HG03378 (cell line): ENCODE data around the gene MVD.

Experiments
- ATAC-seq: cut with Tn5 transposase; IDR thresholded peaks from one replicate; pipeline ENCODE4 v1.9.1; 2021; ENCODE audit warnings: mild to moderate bottlenecking, moderate library complexity; ENCODE audit not compliant: unreplicated experiment

Gene MVD

GRCh38 chr16:88655733-88656281 is 7.1 kb downstream of the MVD start:
- no peak for ATAC-seq

- no peak for ATAC-seq
These were observed 7.7 kb downstream of the MVD start for GRCh38 chr16:88655053-88655732.

DNA sequence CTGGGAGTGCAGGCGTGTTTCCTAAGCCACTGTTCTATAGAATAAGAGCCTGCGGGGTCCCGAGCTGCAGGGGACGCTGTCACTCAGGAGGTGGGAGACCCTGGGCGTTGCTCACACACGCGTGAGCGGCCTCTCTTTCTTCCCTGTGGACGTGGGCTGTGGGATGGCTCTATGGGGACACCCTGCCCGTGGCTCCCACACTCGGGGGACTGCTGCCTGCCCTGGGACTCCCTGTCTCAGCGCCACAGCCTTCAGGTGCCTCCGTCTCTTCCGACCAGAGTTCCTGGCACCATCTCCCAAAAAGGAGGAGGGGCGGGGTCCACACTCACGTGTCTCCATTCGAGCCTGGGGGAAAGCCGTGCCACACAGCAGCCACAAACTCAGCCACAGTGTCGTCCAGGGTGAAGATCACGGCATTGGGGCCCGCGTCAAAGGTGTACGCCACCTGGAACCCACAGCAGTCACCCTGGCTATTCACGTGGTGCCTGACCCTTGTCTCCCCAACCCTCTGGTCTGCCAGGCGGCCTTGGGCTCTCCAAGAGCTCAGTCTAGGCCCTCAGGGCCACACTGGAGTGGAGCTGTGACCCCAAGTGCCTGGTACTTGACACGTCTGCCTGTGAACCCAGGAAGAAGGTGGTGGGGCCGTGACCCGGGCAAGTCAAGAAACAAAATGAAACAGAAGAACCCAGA is 8.4 kb downstream of the MVD start:
- no peak for ATAC-seq

DNA sequence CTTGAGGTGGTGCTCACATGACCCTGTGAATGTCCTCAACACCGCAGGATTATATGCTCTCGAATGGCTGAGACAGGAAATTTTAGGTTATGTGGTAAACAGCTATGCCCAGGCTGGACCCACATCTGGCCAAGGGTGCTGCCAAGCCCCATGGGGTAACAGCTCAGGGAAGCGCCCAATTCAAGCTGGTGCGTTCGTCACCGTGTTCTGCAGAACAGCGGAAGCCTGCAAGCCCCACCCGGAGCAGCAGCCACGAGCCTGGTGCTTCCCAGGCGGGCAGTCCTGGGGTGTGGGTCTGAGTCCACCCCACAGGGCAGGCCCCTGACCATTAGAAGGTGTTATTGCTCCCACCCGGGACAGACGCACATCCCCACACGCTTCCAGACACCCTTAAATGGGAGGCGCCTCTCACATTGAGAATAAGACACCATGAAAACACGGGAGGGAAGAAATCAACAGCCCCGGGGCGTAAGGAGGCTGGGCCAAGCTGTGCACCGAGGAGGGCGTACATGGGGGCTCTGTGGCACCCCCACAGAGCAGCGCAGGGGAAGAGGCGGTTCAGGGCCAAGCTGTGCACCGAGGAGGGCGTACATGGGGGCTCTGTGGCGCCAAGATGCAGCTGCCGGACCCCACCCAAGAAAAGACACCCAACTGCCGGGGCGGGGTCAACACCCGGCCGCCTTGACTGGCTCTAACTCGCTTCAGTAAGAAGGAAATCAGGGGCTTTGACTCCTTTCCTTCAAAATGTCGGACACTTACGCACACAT is 9.1 kb downstream of the MVD start:
- ATAC-seq: no peak

- no peak for ATAC-seq
These were observed 9.8 kb downstream of the MVD start for GRCh38 chr16:88653101-88653500.

GRCh38 chr16:88652762-88653063 is 10.2 kb downstream of the MVD start:
- no peak for ATAC-seq

- no peak for ATAC-seq
These were observed 10.7 kb downstream of the MVD start for GRCh38 chr16:88651989-88652761.

- ATAC-seq: peak; percentile 72
These were observed 11.5 kb downstream of the MVD start for GRCh38 chr16:88651276-88651988.

DNA sequence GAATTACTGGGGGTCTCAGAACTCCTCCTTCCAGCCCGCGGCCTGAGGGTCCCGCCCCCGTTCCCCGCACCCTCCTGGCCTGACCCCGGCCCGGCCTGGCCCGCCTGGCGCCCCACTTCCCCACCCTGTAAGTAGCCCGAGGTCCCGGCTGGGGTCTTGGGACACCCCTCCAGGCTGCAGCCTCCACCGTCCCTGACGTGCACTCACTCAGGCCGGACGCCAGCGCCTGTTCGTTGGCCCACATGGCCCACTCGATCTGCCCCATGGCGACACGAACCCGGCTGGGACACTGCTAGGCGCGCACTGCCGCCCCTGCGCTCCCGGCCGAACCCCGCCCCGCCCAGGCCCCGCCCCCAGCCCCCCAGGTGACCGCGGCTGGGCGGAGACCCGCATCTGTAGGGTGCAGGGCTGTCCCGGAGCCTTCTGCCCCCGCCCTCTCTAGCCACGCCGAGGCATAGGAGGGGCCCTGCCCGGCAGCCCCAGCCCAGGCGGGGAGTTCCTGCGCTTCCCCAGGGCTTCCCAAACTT is 12.1 kb downstream of the MVD start, which contains the start of gene CYBA:
Gene CYBA, minus strand, starts transcription at position 305 of the 527 bp plus-strand sequence. Its CDS starts 40 bp downstream, at position 265.
- ATAC-seq: peak; percentile 43

- ATAC-seq: peak; percentile 10
These were observed 12.8 kb downstream of the MVD start for GRCh38 chr16:88649924-88650748.

DNA sequence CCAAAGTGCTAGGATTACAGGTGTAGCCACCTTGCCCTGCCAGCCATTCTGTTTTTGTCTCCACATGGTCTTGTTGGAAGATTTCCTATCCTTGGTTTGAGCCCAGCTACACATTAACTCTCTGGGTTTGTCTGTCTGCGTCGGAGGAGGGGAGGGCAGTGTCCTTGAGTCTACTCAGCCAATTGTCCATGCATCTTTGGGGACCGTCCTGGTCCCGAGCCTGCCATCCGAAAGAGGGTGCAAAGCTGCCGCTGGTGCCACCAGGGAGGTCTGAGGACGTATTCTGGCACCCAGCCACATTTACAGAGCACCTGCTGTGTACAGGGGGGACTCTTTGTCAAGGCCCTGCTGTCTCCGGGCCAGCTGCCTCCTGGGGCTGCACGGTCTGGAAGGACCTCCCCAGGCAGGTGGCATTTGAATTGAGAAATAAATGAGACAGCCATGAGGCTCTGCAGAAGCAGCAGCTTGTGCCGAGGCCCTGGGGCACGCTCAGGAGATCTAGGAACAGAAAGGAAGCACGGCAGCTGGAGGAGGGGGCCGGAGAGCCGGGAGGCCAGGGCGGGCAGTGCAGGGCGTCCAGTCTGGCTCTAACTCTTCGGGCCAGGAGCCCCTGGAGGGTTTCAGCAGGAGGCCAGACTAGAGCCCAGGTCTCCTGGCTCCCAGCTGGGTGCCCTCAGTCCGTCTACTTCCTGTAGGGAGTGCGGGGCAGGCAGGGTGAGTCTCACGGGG is 13.5 kb downstream of the MVD start:
- ATAC-seq: no peak

GRCh38 chr16:88647178-88648070 is 15.5 kb downstream of the MVD start:
- no peak for ATAC-seq

DNA sequence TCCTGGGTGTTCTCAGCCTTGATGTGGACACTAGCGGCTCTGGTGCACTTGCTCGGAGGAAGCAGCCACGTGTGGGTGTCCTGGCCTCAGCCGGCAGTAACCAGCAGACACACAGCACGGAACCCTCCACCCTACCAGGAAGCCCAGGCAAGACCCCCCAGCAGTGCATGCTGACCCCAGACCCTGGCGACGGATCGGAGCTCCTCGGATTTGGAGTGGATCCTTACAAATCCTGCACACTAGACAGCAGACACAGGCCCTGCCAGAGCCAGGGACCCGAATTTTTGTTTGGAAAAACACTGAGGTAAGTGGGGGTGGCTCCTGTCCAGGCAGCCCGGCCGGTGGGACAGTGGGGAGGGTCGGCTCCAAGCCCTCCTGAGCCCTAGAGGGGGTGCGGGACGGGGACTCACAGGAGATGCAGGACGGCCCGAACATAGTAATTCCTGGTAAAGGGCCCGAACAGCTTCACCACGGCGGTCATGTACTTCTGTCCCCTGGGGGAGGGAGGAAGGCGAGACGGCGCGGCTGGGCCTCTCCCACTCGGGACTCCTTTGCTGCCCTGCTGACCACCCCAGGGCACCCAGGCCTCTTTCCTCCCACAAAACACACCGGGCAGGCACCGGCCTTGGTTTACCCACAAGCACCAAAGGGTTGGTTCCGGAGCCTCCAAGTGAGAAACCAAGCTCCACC is 16.4 kb downstream of the MVD start:
- no peak for ATAC-seq

GRCh38 chr16:88645941-88646340 is 16.9 kb downstream of the MVD start:
- ATAC-seq: no peak

DNA sequence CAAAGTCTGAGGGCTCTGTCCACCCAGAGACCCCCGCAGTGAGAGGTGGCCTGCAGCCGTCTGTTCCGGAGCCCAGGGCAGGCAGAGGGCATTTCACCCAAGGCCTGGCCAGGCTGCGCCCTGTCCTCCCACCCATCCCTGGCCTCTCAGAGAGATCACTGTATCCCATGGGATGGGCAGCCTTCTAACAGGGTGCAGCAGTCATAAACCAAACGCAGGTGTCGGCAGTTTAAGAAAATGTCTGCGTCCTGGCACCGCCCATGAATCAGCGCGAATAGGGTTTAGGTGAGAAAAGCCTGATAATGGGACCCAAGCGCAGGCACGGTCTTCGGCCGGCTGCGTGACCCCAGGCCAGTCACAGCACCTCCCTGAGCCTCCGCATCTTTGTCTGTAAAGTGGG is 17.4 kb downstream of the MVD start:
- no peak for ATAC-seq

DNA sequence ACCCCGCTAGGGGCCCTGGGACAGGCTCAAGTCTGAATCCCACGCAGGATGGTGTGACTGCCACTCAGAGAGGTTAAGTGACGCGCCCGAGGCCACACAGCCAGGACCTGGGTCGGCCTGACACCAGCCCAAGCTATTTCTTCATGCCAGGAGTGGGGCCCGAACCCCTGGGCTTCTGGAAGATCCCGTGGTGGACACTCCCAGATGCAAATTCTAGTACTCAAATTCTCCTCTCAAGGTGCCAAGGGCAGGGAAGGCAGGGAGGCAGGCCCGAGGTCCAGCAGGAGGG is 19.3 kb downstream of the MVD start:
- ATAC-seq: no peak
